ENCODE results near the gene MKKS. TPM values are rescaled to one million over a fixed set of nuclear protein-coding genes. Genes with fewer than 3 reads are reported as not detected.

The MKKS gene
- total RNA-seq, 2 experiments from 2014 or later: 7.1 to 7.5 TPM

DNA sequence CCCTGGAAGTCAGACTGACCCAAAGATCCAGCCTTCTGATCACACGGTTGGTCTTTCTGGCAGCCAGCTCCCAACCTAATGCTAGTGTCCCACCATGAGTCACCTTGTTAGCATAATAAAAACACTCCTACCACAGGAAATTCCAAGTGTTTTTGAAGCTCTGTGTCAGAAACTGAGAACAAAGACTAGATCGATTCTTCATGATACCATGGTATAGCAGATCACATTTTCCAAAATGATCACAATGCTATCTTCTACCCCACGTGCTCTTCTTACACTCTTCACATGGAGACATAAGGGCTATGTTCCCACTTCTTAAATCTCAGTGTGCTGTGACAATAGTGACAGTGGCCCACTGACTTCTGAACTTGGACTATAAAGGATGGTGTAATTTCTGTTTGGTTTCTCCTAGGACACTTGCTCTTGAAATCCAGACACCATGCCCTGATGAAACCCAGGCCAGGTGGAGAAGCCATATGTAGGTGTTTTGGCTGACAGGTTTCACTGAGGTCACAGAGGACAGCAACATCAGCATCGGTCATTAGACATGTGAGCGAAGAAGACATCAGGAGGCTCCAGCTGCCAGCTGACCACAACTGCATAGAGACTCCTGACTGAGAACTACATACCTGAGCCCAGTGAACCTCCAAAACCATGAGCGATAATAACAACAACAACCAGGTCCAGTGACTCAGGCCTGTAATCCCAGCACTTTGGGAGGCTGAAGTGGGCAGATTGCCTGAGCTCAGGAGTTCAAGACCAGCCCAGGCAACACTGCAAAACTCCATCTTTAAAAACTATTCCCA, 57.5 kb downstream of the MKKS start:
- peaks cover 23% of the 10 kb centered on the region for H3K27me3 Mint-ChIP-seq
- no peak for DNase-seq
- peaks cover 13% of the 10 kb centered on the region for H3K9me3 Mint-ChIP-seq
- peaks cover 7% of the 10 kb centered on the region for H3K36me3 Mint-ChIP-seq
- intact Hi-C loops (cut with micrococcal nuclease): no loop called here
- ChIA-PET POLR2A (no interaction called here), CTCF (no interaction called here)
- no peak overlapping the region for H3K4me3 Mint-ChIP-seq
- H3K4me1 Mint-ChIP-seq (ENCODE audit: low read depth): no peaks in the 10 kb centered on the region
- no peak overlapping the region for H3K27ac Mint-ChIP-seq

DNA sequence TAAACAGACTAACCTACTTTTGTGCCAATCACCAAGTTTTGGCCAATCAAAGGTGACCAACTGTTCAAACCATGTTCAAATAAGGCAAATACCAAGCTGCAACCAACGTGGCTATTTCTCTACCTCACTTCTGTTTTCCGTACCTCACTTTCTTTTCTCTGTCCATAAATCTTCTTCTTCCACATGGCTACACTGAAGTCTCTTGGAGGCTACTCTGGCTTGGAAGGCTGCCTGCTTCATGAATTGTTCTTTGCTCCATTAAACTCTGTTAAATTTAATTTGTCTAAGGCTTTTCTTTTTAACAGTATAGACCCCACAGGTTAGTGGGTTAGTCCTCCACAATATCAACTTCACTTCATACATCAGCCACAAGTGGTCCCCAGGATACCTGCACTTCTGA, 58.8 kb downstream of the MKKS start:
- ChIA-PET POLR2A (no interaction called here), CTCF (no interaction called here)
- H3K27ac Mint-ChIP-seq: no peak overlapping the region
- H3K36me3 Mint-ChIP-seq: peaks cover 7% of the 10 kb centered on the region
- intact Hi-C loops (cut with micrococcal nuclease): no loop called here
- H3K27me3 Mint-ChIP-seq: peaks cover 27% of the 10 kb centered on the region
- DNase-seq: no peak
- H3K9me3 Mint-ChIP-seq: peaks cover 13% of the 10 kb centered on the region
- H3K4me1 Mint-ChIP-seq (ENCODE audit: low read depth): no peaks in the 10 kb centered on the region
- no peak overlapping the region for H3K4me3 Mint-ChIP-seq

- ChIA-PET POLR2A (no interaction called here), CTCF (no interaction called here)
- Mint-ChIP-seq H3K27me3 (peaks cover 33% of the 10 kb centered on the region), H3K27ac (no peak overlapping the region), H3K9me3 (peaks cover 13% of the 10 kb centered on the region), H3K4me1 (ENCODE audit: low read depth) (no peaks in the 10 kb centered on the region), H3K4me3 (no peak overlapping the region), H3K36me3 (peaks cover 7% of the 10 kb centered on the region)
- intact Hi-C loops (cut with micrococcal nuclease): no loop called here
- no peak for DNase-seq
Observed at GRCh38 chr20:10374036-10374435, 60.0 kb downstream of the MKKS start.

DNA sequence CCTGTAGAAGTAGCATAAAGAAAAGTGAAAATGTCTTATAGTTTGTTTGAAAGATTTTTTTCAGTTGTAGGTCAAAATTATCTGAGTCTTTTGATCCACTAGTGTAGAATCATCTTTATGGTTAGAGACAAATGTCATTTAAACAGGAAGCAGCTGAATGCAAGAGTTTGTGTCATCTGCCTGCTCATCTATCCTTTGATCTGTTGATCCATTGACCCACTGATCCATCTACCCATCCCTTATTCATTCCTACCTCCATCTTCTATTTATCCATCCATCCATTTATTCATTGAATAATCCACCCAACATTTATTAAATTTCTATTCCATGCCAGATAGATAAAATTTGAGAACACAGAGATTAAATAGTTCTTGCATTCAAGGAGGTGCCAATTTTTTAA, 62.6 kb downstream of the MKKS start:
- CTCF ChIA-PET: interaction anchor here (1.3 kb wide), 1 partner anchor 11 kb away, joined by 5 read pairs; no protein-coding TSS in a partner anchor
- intact Hi-C loops (cut with micrococcal nuclease): no loop called here
- Mint-ChIP-seq H3K9me3 (peaks cover 11% of the 10 kb centered on the region), H3K36me3 (peaks cover 4% of the 10 kb centered on the region), H3K27me3 (peaks cover 27% of the 10 kb centered on the region), H3K27ac (no peak overlapping the region), H3K4me1 (ENCODE audit: low read depth) (no peaks in the 10 kb centered on the region), H3K4me3 (no peak overlapping the region)
- no peak for DNase-seq
- POLR2A ChIA-PET: interaction anchor here (0.8 kb wide), 1 partner anchor 197 kb away, joined by 3 read pairs; no protein-coding TSS in a partner anchor

- H3K4me3 Mint-ChIP-seq: no peak overlapping the region
- POLR2A ChIA-PET: no interaction called here
- intact Hi-C loops (cut with micrococcal nuclease): no loop called here
- CTCF ChIA-PET: interaction anchor here (0.6 kb wide), 1 partner anchor 60 kb away, joined by 3 read pairs; no protein-coding TSS in a partner anchor
- peaks cover 22% of the 10 kb centered on the region for H3K27me3 Mint-ChIP-seq
- H3K27ac Mint-ChIP-seq: no peak overlapping the region
- no peaks in the 10 kb centered on the region for H3K4me1 Mint-ChIP-seq (ENCODE audit: low read depth)
- H3K9me3 Mint-ChIP-seq: peaks cover 5% of the 10 kb centered on the region
- no peaks in the 10 kb centered on the region for H3K36me3 Mint-ChIP-seq
- no peak for DNase-seq
Observed at GRCh38 chr20:10370091-10370887, 63.7 kb downstream of the MKKS start.

DNA sequence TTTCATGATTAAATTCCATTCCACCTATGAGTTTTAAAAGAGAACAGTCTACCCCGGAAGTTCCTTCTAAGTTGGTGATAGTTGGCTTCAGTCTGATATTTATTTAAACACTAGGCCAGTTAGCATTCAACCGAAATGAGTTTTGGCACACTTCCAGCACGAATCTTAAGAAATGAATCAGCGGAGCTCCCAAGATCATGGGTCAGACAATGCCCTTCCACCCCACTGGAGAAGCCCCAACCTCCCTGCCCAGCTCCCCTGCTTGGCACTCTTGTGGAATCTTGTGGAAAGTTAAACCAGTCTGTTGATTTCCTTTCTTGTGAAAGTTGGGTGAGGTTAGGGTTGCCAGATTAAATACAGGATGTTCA, 64.3 kb downstream of the MKKS start:
- no peak for DNase-seq
- Mint-ChIP-seq H3K36me3 (no peaks in the 10 kb centered on the region), H3K27ac (no peak overlapping the region), H3K4me1 (ENCODE audit: low read depth) (no peaks in the 10 kb centered on the region), H3K4me3 (no peak overlapping the region), H3K27me3 (peaks cover 22% of the 10 kb centered on the region), H3K9me3 (peaks cover 5% of the 10 kb centered on the region)
- intact Hi-C loops (cut with micrococcal nuclease): no loop called here
- CTCF ChIA-PET: interaction anchor here (0.6 kb wide), 1 partner anchor 61 kb away, joined by 3 read pairs; no protein-coding TSS in a partner anchor
- POLR2A ChIA-PET: no interaction called here

- no peak for DNase-seq
- H3K36me3 Mint-ChIP-seq: no peaks in the 10 kb centered on the region
- no peak overlapping the region for H3K27ac Mint-ChIP-seq
- no peak overlapping the region for H3K4me3 Mint-ChIP-seq
- intact Hi-C loops (cut with micrococcal nuclease): no loop called here
- peaks cover 5% of the 10 kb centered on the region for H3K9me3 Mint-ChIP-seq
- no peaks in the 10 kb centered on the region for H3K4me1 Mint-ChIP-seq (ENCODE audit: low read depth)
- POLR2A ChIA-PET: no interaction called here
- CTCF ChIA-PET: no interaction called here
- peaks cover 18% of the 10 kb centered on the region for H3K27me3 Mint-ChIP-seq
Observed at GRCh38 chr20:10368702-10369041, 65.3 kb downstream of the MKKS start.

DNA sequence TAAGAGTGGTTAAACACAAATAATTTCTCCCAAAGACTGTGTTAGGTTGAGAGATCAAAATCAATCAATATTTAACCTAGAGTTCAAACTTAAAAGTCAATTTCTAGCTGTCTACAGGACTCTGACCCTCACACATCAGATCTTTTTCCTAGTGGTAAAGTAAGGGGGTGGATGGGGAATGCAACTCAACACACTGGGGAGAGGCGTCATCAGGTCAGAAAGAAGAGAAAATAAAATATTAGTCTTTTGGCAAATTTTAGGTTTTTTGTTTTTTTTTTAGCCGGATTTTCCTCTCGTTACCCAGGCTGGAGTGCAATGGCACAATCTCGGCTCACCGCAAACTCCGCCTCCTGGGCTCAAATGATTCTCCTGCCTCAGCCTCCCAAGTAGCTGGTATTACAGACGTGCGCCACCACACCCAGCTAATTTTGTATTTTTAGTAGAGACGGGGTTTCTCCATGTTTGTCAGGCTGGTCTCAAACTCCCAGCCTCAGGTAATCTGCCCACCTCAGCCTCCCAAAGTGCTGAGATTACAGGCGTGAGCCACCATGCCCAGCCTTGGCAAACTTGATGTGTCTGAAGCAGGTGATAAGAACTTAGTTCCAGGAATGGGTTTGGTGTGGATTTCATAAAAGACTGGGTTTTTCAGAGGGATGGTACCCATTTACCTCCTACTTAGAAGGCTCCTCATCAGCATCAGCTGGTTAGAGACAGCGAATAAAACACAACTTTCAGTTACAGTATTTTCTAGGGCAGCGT, 65.9 kb downstream of the MKKS start:
- no peaks in the 10 kb centered on the region for H3K4me1 Mint-ChIP-seq (ENCODE audit: low read depth)
- no peak overlapping the region for H3K4me3 Mint-ChIP-seq
- no peak for DNase-seq
- intact Hi-C loops (cut with micrococcal nuclease): no loop called here
- POLR2A ChIA-PET: interaction anchor here (0.6 kb wide), 1 partner anchor 42 kb away, joined by 3 read pairs; no protein-coding TSS in a partner anchor
- peaks cover 1% of the 10 kb centered on the region for H3K9me3 Mint-ChIP-seq
- CTCF ChIA-PET: interaction anchor here (0.7 to 1.2 kb wide), 2 partner anchors 10 to 59 kb away, joined by 3 to 4 read pairs; no protein-coding TSS in a partner anchor
- no peak overlapping the region for H3K27ac Mint-ChIP-seq
- H3K36me3 Mint-ChIP-seq: no peaks in the 10 kb centered on the region
- peaks cover 16% of the 10 kb centered on the region for H3K27me3 Mint-ChIP-seq

- Mint-ChIP-seq H3K36me3 (no peaks in the 10 kb centered on the region), H3K27me3 (peaks cover 15% of the 10 kb centered on the region), H3K9me3 (no peaks in the 10 kb centered on the region), H3K4me3 (no peak overlapping the region), H3K27ac (no peak overlapping the region), H3K4me1 (ENCODE audit: low read depth) (no peaks in the 10 kb centered on the region)
- ChIA-PET CTCF (interaction anchor here (0.7 to 1.2 kb wide), 2 partner anchors 10 to 59 kb away, joined by 3 to 4 read pairs; no protein-coding TSS in a partner anchor), POLR2A (interaction anchor here (0.6 kb wide), 1 partner anchor 42 kb away, joined by 3 read pairs; no protein-coding TSS in a partner anchor)
- DNase-seq: no peak
- intact Hi-C loops (cut with micrococcal nuclease): no loop called here
Observed at GRCh38 chr20:10367693-10367942, 66.4 kb downstream of the MKKS start.

DNA sequence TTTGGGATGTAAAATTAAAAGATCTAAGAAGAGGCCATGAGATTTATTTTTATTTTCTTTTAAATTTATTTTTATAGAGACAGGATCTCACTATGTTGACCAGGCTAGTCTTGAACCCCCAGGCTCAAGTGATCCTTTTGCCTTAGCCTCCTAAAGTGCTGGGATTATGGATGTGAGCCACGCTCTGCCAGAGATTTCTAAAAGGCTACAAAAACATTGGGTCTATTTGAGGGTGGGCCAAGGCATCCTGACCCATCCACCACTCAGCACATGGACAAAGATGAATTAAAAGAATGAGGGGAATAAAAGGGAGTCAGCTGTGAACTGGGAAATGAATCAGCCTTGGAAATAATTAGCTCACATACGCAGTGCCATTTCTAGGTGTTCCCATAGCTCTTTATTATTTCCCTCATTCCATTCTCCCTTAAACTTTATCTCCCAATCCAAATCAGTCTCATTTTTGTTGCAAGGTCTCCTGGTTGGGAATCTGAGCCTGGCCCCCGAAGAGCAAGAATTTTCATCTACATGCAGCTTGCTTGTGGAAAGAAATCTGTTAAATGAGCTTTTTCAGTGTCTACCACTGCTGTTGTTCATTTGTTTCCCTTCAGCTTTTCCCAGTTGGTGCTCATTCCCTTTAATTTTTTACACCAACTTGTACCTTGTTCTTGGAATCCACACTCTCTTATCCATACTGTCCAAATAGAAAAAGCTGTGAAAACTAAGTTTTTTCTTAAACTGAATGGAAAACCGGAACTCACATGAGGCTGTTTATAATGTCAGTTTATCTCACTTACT, 66.9 kb downstream of the MKKS start:
- Mint-ChIP-seq H3K4me3 (no peak overlapping the region), H3K27me3 (peaks cover 15% of the 10 kb centered on the region), H3K36me3 (no peaks in the 10 kb centered on the region), H3K9me3 (no peaks in the 10 kb centered on the region), H3K4me1 (ENCODE audit: low read depth) (no peaks in the 10 kb centered on the region), H3K27ac (no peak overlapping the region)
- no peak for DNase-seq
- ChIA-PET POLR2A (no interaction called here), CTCF (interaction anchor here (0.7 to 1.2 kb wide), 2 partner anchors 9 to 60 kb away, joined by 3 to 4 read pairs; no protein-coding TSS in a partner anchor)
- intact Hi-C loops (cut with micrococcal nuclease): no loop called here

DNA sequence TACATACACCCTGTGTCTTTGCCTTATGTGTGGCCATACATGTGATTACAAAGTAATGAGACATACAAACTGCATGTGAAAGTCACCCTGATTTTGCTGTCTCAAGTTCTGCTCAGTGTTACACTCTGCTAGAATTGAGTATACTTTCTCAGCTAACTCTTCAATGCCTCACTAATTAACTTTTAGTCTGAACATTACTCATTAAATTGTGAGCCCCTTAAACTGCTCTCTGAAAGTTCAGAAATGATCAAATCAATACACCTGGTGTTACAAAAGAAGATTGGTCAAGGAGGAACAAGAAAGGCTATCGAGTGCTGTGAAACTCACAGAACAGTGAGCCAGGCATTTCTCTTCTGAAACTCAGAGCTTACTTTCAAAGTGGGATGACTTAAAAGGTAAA, 71.3 kb downstream of the MKKS start:
- POLR2A ChIA-PET: no interaction called here
- Mint-ChIP-seq H3K4me1 (ENCODE audit: low read depth) (no peaks in the 10 kb centered on the region), H3K27me3 (peaks cover 2% of the 10 kb centered on the region), H3K9me3 (no peaks in the 10 kb centered on the region), H3K36me3 (no peaks in the 10 kb centered on the region), H3K27ac (no peak overlapping the region), H3K4me3 (no peak overlapping the region)
- CTCF ChIA-PET: no interaction called here
- DNase-seq: no peak
- intact Hi-C loops (cut with micrococcal nuclease): no loop called here

DNA sequence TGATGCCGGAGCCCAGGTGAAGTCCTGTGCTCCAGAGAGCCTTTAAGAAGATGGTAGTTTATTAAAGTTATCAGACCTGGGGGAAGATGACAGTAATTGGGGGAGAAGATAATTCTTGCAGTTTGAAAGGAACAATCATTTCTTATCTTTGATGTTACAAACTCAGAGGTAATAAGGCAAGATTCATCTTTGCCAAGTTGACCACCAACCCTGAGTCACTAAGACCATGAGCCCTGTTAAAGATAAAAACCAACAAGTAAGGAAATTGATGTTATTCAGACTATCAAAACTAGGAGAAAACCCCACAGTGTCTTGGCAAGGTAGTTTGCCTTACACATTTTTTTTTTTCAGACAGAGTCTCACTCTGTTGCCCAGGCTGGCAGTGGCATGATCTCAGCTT, 73.1 kb downstream of the MKKS start:
- CTCF ChIA-PET: no interaction called here
- POLR2A ChIA-PET: no interaction called here

More for the DNA sequence above, 73.1 kb downstream of the MKKS start:
- Mint-ChIP-seq H3K4me1 (ENCODE audit: low read depth) (no peaks in the 10 kb centered on the region), H3K4me3 (no peak overlapping the region), H3K9me3 (no peaks in the 10 kb centered on the region), H3K27me3 (peaks cover 2% of the 10 kb centered on the region), H3K27ac (no peak overlapping the region), H3K36me3 (no peaks in the 10 kb centered on the region)
- intact Hi-C loops (cut with micrococcal nuclease): no loop called here
- DNase-seq: no peak
